ENCODE measurements around the gene TRAF1.

DNA sequence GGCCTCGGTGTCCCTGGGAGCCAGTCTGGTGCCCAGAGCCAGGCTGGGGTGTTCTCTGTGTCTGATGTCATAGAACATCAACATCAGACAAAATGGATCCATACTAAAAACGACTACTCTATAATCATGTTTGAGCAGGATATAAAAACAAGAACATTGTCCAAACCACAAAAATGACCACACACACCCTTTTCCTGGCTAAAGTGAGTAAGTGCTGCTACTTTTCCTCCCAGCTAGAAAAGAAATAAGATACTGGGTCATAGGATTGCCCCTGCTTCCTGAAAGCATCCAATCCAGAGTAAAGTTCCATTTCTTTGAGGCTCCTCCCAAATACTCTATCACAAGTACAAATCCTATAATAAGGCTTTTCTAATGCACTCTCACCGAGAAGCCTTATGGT is 19.7 kb upstream of the TRAF1 start:
- TF ChIP-seq, protein P1, sequence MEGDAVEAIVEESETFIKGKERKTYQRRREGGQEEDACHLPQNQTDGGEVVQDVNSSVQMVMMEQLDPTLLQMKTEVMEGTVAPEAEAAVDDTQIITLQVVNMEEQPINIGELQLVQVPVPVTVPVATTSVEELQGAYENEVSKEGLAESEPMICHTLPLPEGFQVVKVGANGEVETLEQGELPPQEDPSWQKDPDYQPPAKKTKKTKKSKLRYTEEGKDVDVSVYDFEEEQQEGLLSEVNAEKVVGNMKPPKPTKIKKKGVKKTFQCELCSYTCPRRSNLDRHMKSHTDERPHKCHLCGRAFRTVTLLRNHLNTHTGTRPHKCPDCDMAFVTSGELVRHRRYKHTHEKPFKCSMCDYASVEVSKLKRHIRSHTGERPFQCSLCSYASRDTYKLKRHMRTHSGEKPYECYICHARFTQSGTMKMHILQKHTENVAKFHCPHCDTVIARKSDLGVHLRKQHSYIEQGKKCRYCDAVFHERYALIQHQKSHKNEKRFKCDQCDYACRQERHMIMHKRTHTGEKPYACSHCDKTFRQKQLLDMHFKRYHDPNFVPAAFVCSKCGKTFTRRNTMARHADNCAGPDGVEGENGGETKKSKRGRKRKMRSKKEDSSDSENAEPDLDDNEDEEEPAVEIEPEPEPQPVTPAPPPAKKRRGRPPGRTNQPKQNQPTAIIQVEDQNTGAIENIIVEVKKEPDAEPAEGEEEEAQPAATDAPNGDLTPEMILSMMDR (IDR thresholded peaks at IDR 0.05; ENCODE audit: low read depth, low read length) = no peak
- TF ChIP-seq POLR2A (IDR thresholded peaks at IDR 0.05; ENCODE audit: extremely low read depth, insufficient read length) = no peak

All from NB4 (cell line).